ENCODE measurements around the gene TMEM8B. TPM values are rescaled to one million over a fixed set of nuclear protein-coding genes. Genes with fewer than 3 reads are reported as not detected.
"Not testable (repeated sequence)": the region's sequence is repeated elsewhere in the genome, so short reads cannot be mapped to it uniquely, and the experiment has no call there.

The TMEM8B gene
- polyA plus RNA-seq, 1 donor from 2014 or later = 12.7 TPM

- Histone ChIP-seq H3K9ac (ENCODE audit: low read length) (no peak overlapping the region), H3K36me3 (ENCODE audit: insufficient read depth, low read length) (no peaks in the 10 kb centered on the region), H3K27ac (ENCODE audit: low read length) (no peak overlapping the region), H3K9me2 (ENCODE audit: insufficient read depth, low read length) (no peaks in the 10 kb centered on the region), H3K9me3 (ENCODE audit: low read length) (no peaks in the 10 kb centered on the region), H4K20me1 (ENCODE audit: insufficient read depth) (no peaks in the 10 kb centered on the region), H3K4me3 (ENCODE audit: low read length) (no peak overlapping the region), H3K79me2 (replicated peaks; ENCODE audit: insufficient read depth, low read length) (no peaks in the 10 kb centered on the region), H2AFZ (ENCODE audit: low read depth, low read length) (no peak overlapping the region), H3K4me2 (ENCODE audit: low read length) (no peak overlapping the region), H3K27me3 (ENCODE audit: insufficient read depth, low read depth, low read length) (no peaks in the 10 kb centered on the region), H3F3A (ENCODE audit: insufficient read depth, low read length, poor library complexity, severe bottlenecking) (no peaks in the 10 kb centered on the region)
- no peak for TF ChIP-seq RAD21 (conservative IDR thresholded peaks at IDR 0.05)
- TF ChIP-seq EZH2 (IDR thresholded peaks at IDR 0.05; ENCODE audit: borderline replicate concordance, insufficient read depth, low read length, poor library complexity, severe bottlenecking) = no peak
- TF ChIP-seq SMC3 (conservative IDR thresholded peaks at IDR 0.05; ENCODE audit: poor library complexity) = no peak
- no peak for TF ChIP-seq REST (IDR thresholded peaks at IDR 0.05; ENCODE audit: borderline replicate concordance)
- TF ChIP-seq CTCF (IDR thresholded peaks at IDR 0.05; ENCODE audit: poor library complexity, severe bottlenecking) = no peak
- TF ChIP-seq EP300 (conservative IDR thresholded peaks at IDR 0.05; ENCODE audit: poor library complexity, severe bottlenecking) = no peak
- TF ChIP-seq POLR2AphosphoS5 (IDR thresholded peaks at IDR 0.05) = no peak
- TF ChIP-seq TAF1 (IDR thresholded peaks at IDR 0.05; ENCODE audit: low read depth) = no peak
- no peak for TF ChIP-seq MXI1 (conservative IDR thresholded peaks at IDR 0.05; ENCODE audit: poor library complexity, severe bottlenecking)
Observed at GRCh38 chr9:35882996-35883395, 54.0 kb downstream of the TMEM8B start.

- H3K27ac ChIP-seq (ENCODE audit: low read length); H3F3A ChIP-seq (ENCODE audit: insufficient read depth, low read length, poor library complexity, severe bottlenecking); H3K9me3 ChIP-seq (ENCODE audit: low read length); H3K4me2 ChIP-seq (ENCODE audit: low read length); H3K36me3 ChIP-seq (ENCODE audit: insufficient read depth, low read length); H4K20me1 ChIP-seq (ENCODE audit: insufficient read depth); H3K27me3 ChIP-seq (ENCODE audit: insufficient read depth, low read depth, low read length); H3K9ac ChIP-seq (ENCODE audit: low read length); H3K79me2 ChIP-seq (replicated peaks; ENCODE audit: insufficient read depth, low read length); H3K9me2 ChIP-seq (ENCODE audit: insufficient read depth, low read length); H2AFZ ChIP-seq (ENCODE audit: low read depth, low read length); H3K4me3 ChIP-seq (ENCODE audit: low read length): not testable (repeated sequence)
Observed at GRCh38 chr9:35884908-35885307, 55.9 kb downstream of the TMEM8B start.

- TF ChIP-seq MXI1 (conservative IDR thresholded peaks at IDR 0.05; ENCODE audit: poor library complexity, severe bottlenecking) (no peak), REST (IDR thresholded peaks at IDR 0.05; ENCODE audit: borderline replicate concordance) (no peak), TAF1 (IDR thresholded peaks at IDR 0.05; ENCODE audit: low read depth) (no peak), CTCF (IDR thresholded peaks at IDR 0.05; ENCODE audit: poor library complexity, severe bottlenecking) (no peak)
- no peaks in the 10 kb centered on the region for H4K20me1 ChIP-seq (ENCODE audit: insufficient read depth)
- no peaks in the 10 kb centered on the region for H3K9me3 ChIP-seq (ENCODE audit: low read length)
- no peak overlapping the region for H3K9ac ChIP-seq (ENCODE audit: low read length)
- no peaks in the 10 kb centered on the region for H3K36me3 ChIP-seq (ENCODE audit: insufficient read depth, low read length)
- H3K27me3 ChIP-seq (ENCODE audit: insufficient read depth, low read depth, low read length) = no peaks in the 10 kb centered on the region
- no peak overlapping the region for H3K27ac ChIP-seq (ENCODE audit: low read length)
- no peak overlapping the region for H3K4me3 ChIP-seq (ENCODE audit: low read length)
- no peaks in the 10 kb centered on the region for H3K9me2 ChIP-seq (ENCODE audit: insufficient read depth, low read length)
- no peak overlapping the region for H2AFZ ChIP-seq (ENCODE audit: low read depth, low read length)
- H3F3A ChIP-seq (ENCODE audit: insufficient read depth, low read length, poor library complexity, severe bottlenecking) = no peaks in the 10 kb centered on the region
- H3K4me2 ChIP-seq (ENCODE audit: low read length) = no peak overlapping the region
- H3K79me2 ChIP-seq (replicated peaks; ENCODE audit: insufficient read depth, low read length) = no peaks in the 10 kb centered on the region
Observed at GRCh38 chr9:35891646-35892045, 62.6 kb downstream of the TMEM8B start.
